HG03095 (cell line): ENCODE data around the gene TET2.
A peak's percentile ranks its signal among the peaks of the same experiment; 100 is the strongest.

ENCODE experiments used
- ATAC-seq: cut with Tn5 transposase; IDR thresholded peaks from one replicate; pipeline ENCODE4 v1.9.1; 2021; ENCODE audit warnings: moderate library complexity; ENCODE audit not compliant: unreplicated experiment

TET2 gene

DNA sequence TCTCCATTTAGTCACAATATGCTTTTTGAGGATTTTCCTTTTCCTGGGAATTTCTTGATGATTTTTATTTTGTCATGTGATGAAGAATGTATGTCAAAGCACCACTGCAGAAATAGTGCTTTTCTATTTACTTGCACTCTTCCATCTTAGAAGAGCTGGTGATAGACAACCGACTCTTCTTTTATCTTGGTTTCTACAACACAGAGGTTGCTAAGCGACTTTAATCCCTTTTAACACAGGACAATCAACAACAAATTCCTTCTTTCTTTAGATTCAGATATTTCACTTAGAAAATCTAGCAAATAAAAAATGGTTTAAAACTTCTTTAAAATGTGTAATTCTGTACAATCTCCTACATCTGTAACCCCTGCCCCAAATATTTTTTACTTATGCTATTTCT, 34.6 kb downstream of the TET2 start:
- no peak for ATAC-seq

DNA sequence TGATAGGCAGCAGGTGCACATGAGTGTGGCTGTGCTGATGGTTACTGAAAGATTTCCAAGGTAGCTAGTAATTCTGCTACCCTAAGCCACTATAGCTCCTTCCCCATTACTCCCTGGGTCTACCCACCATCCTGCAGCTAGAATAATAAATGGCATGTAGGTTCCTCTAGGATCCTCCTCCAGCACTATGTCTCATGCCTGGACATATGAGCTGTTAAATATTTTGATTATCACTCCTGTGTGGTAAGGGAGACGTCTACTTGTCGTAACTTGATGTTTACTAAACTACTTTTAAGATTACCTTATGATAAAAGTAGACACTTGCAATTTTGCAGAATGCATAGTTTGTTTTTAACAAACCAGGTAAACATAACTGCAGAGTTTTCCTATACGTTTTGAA, 35.5 kb downstream of the TET2 start:
- no peak for ATAC-seq

DNA sequence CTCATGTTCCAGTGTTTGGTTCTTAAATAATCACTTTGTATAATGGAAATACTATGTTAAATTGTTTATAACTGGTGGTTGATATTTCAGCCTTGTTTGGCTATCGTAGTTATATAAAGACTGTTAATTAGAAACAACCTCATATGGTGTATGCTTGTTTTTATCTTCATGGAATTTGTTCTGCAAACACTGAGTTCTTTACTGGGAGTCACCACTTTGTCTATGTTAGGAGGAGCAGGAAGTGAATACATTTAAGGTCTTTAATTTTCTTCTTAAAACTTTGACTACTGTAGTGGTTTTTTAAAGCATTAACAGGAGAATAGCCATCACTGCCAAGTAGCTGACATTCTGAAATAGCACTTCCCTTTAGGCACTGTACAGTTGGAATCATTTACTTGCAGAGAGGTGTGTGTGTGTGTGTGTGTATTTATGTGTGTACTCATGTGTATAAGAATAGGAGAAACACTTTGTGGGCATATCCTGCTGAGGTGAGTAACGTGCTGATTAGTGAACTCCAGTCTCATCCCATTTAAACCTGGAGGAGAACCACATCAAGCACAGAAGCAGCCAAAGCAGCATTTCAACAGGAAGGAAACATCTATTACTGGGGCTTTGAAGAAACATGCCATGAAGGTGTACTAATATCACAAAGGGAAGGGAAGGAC, 37.8 kb downstream of the TET2 start:
- no peak for ATAC-seq

DNA sequence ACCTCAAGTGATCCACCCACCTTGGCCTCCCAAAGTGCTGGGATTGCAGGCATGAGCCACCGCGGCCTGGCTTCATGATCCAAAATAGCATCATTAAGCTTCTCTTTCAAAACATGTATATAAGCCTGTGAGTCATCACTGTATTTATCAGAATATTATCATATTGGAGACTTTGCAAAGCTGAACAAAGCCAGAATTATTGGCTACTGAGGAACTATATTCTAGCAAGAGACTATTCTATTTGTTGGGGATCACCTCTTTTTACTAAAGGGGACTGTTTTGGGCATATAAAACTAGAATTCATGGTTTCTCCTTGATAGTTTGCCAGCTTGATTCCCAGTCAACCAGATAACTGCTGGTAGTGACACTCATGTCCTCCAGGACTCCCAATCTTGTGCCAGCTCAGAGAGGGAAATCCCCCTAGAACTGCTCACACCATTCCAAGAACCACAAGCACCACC, 40.1 kb downstream of the TET2 start:
- no peak for ATAC-seq

DNA sequence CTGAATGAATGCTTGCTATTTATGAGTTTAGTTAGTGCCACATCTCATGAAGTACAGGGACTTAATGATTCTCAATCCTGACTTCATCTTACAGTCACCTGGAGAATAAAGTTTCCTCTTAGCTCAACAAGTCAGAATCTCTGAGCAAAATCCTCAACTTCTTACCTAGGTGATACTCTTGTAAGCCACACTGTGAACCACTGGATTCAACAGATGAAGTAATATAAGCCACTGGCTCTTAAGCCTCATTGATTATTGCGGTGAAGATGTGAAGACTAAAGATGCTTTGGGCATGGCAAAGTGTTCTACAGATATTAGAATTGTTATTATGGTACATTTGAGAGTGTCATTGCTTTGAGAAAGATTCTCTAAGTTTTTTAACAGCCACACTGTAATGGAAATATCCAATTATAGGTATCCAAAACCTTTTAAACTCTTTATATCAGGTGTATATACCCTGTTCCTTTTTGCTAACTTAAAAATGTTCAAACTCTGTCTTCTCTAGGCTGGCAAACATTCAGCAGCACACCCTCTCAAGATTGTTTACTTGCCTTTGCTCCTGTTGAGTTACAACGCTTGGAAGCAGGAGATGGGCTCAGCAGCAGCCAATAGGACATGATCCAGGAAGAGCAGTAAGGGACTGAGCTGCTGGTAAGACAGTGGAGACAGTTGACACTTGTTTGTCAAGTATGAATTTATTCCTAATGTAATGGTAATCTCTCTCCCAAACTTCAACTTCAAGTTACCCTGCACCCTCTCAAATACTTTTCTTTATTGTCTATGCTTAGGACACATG, 43.4 kb downstream of the TET2 start:
- no peak for ATAC-seq

DNA sequence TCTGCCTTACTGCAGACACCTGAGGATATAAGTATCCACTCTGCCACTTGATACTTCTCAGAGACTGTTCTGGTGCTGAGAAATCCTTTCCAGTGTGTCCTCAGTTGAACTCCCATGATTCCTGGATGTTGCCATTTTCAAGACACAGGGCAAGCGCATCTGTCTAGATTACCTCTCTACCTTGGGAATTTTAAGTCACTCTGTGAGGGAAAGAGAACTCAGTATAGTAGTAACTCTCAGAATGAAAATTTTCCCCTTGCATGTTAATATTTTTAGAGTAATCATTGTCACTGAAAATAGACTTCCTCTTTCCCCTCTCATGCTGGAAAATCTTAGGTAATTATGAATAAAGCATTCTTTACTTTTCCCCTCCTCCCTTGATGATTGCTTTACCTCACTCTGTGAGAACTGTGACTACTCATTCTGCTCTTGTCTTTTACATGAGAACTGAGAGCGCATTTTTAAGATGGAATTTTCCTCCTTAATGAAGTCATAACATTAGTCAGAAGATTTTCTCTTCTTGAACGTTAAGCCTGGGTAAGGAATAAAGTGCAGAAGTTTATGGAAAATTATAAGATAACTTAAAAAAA, 45.0 kb downstream of the TET2 start:
- peak; percentile 56 for ATAC-seq

DNA sequence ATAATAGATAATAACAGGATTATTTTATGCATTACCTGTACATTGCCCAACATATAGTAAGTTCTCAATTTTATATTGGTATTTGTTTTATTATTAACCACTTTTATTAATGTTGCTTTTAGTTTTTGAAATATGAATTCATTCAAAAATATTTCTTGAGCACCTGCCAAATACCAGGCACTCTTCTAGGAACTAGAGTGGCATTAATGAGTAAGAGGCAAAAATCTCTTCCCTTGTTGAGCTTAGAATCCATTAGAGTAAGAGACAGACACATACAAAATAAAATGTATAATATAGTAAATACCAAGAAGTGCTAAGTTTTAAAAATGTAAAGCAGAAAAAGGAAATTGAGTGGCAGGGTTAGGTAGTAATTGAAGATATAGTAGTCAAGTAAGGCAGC, 45.8 kb downstream of the TET2 start:
- ATAC-seq: no peak

DNA sequence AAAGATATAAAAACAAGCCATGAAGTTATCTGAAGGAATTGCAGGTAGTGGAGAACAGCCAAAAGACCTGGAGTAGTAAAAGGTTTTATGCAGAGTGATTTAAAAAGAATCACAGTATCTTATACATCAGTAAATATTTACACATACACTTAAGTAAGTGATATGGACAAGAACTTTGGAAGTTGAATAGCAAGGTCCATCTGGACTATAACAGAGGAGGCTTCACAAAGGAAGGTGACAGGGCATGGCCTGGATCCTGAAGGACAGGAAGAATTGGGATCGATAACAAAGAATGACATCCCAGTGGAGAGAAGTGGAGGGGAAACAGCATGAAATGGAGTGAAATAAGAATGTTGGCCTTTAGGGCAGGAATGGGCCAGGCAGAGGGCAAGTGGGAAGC, 46.2 kb downstream of the TET2 start:
- no peak for ATAC-seq

DNA sequence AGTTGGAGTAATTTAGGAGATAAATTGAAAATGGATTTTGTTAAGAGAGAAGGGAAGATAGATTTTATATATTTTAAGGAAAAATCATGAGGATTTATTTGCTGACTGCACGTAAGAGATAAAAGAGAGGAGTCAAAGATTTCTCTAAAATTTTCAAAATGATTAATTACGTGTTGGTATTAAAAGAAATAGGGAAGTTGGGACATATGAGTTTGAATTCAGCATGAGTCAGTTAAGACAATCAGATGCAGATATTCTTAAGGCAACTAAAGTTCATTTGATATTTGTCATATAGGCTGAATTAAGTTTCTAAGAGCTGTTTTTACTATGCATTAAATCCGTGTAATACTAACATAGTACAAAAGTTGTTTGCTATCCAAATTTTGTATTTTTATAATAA, 46.9 kb downstream of the TET2 start:
- no peak for ATAC-seq

DNA sequence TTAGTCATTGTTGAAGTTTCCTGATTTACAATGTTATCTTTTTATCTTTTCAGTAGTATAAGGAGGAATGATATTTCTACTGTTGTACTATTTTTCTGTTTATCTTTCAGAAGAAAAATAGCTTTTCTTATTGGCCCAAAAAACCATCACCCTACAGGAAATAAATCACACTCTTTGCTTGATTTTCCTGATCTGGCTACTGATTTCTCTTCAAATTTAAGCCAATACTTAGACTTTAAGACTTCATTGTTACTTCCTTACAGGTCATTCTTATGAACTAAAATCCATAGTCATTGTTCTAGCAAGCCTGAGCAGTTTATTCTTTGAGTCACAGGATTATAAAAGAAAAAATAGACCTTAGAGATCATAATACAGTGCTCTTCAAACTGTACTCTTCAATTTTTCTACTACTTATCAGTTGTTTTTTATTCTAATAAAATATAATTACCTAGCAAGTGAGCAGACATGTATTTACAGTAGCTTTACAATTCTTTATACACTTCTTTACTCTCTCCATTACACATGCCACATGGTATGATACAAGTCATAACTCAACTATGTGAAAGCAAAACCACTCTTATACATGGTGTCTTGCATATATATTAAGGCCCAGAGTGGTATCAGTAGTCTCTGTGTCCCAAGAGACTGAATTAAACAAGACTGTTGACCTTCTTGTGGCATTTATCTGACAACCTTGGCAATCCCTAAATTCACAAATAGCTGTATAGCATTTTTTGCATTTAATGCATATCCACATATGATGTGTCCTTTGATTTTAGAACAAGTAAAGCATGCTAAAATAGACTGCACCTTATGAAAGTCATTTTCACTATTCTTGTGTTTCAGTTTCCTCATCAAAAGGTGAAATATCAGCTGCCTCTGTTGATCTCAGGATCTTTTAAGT, 47.9 kb downstream of the TET2 start:
- ATAC-seq: peak; percentile 81

DNA sequence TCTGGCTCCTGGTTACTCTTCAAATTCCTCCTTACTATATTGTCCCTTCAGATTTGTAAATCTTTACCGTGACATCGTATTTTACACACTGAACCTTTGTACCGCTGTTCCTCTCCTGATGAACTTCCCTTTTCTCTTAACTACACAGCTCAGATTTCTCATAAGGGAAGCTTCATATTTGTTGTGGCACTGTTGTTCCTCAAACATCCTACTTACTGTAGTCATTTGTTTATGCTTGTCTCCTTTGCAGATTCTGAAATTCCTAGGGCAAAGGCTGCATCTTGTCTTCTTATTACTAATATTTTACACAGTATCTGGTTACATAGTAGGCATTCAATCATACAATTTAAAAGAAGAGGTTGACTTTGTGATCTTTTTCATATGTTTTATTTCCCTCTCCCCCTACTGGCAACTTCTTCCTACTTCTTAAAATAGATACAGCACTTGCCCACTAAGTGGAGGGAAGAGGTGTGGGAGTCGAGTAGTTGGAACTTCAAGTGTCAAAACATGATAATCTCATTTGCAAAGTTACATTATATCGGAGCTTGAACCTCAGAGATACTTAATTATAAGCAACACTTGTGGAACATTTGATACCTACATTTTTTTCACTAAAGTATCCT, 50.0 kb downstream of the TET2 start:
- ATAC-seq: no peak

DNA sequence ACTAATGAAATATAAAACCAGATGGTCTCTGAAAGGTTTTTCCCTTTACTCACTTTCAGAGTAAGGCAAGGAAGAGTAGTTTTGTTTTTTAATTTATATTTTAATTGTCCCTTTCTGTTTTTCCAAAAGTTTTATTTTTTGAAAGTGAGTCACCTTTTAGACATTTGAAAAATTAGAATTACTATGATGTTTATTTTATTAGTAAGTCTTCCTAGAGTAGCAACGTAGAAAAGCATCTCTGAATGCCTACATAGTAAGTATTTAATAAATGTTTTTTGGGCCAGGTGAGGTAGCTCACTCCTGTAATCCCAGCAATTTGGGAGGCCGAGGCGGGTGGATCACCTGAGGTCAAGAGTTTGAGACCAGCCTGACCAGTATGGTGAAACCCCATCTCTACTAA, 51.1 kb downstream of the TET2 start:
- no peak for ATAC-seq

DNA sequence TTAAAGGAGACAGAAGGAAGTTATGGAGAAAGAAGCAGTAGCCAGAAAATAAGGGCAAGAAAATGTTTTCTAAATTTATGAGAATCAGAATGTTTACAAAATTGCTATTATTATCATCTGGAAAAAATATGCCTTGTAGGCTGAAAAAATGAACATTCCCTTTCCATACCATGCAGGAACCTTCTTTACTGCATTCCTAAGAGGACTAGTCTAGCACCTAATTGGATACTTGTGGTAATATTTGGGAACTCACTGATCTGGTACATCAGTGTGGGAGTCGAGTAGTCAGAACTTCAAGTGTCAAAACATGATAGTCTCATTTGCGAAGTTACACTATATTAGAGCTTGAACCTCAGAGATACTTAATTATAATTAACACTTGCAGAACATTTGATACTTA, 51.9 kb downstream of the TET2 start:
- no peak for ATAC-seq

DNA sequence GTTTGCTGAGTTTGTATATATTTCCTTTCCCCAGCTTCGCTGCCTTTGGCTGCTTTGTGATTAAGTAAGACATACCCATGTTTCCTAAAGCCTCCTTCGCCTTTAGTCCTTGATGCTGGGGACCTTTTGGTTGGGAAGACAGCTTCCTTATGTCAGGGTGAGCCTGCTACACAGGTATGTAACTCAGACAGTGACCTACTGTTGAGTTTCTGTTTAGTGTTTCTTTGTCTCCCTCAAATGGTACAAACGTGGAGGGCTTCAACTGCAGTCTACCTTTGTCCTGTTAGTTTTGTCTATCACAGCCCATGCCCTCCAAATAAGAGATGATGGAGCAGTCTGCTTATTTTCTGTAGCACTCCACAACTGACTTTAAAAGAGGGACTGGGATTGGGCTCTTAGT, 59.5 kb downstream of the TET2 start:
- ATAC-seq: no peak

DNA sequence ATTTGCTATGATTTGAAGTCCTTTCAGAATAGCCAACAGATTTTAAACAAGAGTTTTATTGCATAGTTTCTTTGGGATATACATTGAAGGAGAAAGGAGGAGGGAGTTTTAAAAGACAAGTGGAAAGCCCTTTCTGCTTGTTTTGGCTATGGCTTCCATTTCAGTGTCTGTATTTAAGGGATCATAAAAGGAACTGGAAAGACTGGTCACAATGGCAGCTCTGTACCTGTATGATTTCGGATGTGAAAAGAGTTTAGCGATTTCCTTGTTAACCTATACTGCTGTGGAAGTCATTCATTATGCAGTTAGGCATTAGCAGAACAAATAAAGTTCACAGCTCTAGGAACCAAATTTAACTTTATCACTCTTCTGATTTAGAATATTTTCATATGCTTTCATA, 60.7 kb downstream of the TET2 start:
- no peak for ATAC-seq

DNA sequence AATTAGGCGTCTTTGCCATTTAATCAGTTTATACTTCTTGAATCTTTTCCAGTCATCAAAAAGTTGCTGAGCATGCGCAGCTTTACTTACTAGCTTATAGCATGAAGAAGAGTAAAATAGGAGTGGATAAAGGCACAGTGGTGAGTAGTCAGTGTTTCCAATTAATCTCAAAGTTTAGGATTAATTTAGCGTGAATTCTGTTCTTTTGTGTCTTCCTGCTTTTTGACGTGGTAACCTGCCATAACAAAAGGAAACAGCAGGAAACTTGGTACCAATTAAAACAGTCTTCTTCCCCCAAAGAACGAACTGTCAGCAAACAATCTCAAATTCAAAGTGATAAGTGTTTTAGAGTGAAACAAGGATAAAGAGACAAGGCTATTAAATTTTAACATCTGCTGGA, 61.9 kb downstream of the TET2 start:
- no peak for ATAC-seq

DNA sequence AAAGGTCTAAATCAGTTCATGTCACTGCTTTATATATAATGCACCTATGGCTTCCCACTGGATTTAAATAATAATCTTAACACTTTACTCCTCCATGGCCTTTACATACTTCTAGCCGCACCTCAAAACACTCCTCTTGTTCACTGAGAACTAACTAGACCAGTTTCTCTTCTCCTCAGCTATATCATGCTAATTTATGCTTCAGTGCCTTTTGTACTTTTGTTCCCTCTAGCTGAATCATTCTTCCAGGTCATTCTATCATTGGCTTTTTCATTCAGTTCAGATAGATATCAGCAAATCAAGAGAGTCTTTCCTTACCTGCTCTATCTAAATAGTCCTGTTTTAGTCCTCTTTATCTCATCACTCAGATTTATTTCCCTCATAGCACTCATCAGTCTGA, 64.2 kb downstream of the TET2 start:
- no peak for ATAC-seq

DNA sequence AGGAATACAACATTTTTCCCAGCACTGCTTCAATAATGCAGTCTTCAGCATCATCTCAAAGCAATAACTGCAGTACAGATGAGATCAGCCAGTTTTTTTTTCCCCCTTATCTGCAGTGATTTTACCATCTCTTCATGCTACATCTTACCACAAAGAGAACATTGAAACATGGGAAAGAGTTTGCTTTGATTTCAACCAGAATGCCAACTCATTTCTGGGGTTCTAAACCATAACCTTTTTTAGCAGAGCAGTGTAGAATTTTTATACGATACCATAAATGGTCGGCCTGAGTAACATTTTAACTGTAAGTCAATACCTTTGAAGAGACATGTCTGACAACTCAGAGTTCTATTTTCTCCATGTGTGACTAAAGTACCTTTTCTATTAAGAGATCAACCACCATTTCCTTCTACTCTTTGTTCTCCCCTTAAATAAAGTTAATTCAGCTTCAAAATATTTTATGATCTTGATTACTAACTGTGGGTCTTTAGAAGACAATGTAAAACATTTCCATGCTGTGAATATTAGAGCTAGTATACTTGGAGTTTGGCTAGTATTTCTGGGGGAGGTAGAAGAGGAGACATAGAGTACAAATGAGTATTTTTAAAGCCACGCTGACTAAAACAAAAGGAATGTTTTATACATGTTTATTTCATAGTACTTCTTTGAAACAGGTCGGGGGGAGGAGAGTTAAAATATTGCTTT, 69.1 kb downstream of the TET2 start:
- ATAC-seq: peak; percentile 63

DNA sequence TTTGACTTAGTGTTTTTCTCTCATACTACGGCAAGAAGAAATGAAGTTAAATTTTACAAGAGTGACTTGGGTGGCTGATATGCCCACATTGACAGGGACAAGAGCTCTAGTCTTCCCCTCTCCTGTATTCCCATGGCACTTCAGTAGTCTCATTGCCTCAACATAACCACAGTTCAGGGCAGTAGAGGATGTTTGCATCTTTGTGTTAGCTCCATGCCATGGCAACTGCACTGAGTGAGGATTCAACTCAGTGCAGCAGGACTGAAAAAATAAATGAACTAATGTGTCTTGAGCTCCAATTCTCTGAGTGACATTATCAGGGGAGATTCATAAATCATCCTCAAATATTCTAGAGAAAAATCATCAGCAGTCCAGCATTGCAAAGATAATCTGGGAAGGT, 78.8 kb downstream of the TET2 start:
- ATAC-seq: no peak

DNA sequence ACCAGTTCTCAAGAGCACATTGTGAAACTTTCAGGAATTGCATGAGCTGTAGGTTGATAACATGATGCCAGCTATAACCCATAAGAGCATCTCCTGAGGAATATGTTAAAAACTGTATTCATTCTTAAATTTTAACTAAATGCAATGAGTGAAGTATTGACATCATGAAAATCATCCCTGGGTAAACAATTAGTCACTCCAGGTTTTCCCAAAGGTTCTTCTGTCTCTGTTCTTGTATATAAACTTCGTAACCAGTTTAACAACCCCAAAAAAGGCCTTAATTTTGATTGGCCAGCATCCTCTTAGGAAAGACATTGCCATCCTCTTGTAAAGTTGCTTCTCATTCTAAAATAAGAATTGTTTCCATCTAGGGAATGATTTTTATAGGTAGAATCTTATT, 80.4 kb downstream of the TET2 start:
- no peak for ATAC-seq
